ENCODE measurements around the gene SLC25A19. TPM values are rescaled to one million over a fixed set of nuclear protein-coding genes. Genes with fewer than 3 reads are reported as not detected.

SLC25A19 gene
- total RNA-seq (1 to 10 TPM; 6.7 to 9.3 TPM), polyA plus RNA-seq (ENCODE audit: insufficient read length in 2 of 2) (10 to 100 TPM in 1 of 2 donors, 1 to 10 TPM in 1; 9.0 to 11.7 TPM)
- long read RNA-seq, donor 1, partial matches to known transcripts: 0 of 1 reads
- long read RNA-seq, donor 1, other reads (novel, unspliced or antisense): 0 of 1 reads
- long read RNA-seq, donor 2, partial matches to known transcripts: 0 of 1 reads
- long read RNA-seq, donor 2, other reads (novel, unspliced or antisense): 0 of 1 reads
- long read RNA-seq, donor 3, partial matches to known transcripts: 0 of 1 reads
- long read RNA-seq, donor 3, other reads (novel, unspliced or antisense): 0 of 1 reads
- long read RNA-seq, donor 4: 0 reads

- H3K27me3 ChIP-seq (ENCODE audit: control insufficient read depth, insufficient read depth, low read length): no peaks in the 10 kb centered on the region
- peak; percentile 91 to 99 (median 96) for DNase-seq (ENCODE audit: low read depth in 4 of 6, low spot score in 6 of 6)
- peak within 1 kb of the TSS; percentile 85 for H3K4me3 ChIP-seq (ENCODE audit: low read depth, low read length)
- H3K36me3 ChIP-seq (ENCODE audit: control insufficient read depth, insufficient read depth, low read length): peaks cover 6% of the 10 kb centered on the region
- WGBS (ENCODE audit: insufficient coverage): 0% methylated on average over 64 of the region's 65 CpGs
- peaks cover 4% of the 10 kb centered on the region for H3K4me1 ChIP-seq (ENCODE audit: control insufficient read depth, insufficient read depth, low read length)
- no peaks in the 10 kb centered on the region for H3K9me3 ChIP-seq (ENCODE audit: control insufficient read depth, insufficient read depth, low read length)
- H3K27ac ChIP-seq (ENCODE audit: low read depth, low read length): peak within 1 kb of the TSS; percentile 92
Measured at GRCh38 chr17:75289115-75289831, at the start of gene SLC25A19. TSS of gene SLC25A19 (minus strand) at chr17:75289433. CDS start at chr17:75286764, 2,669 bp downstream.

DNA sequence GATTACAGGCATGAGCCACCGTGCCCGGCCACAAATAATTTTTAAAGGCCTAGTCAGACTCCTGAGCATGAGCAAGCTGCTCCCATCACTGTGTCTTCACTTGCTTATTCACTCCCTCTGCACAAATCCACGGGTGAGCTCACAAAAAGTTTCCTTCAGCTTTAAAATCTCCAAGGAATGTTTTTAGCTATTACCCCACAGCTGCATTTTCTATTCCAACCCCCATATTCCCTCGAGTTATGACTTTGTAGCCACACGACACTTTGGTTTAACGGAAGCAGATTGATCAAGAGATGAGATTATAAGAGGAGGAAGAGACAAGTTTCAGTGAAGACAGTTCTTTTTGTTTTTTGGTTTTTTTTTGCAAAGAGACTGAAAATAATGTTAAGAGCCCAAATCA, 49.1 kb upstream of the SLC25A19 start:
- no peaks in the 10 kb centered on the region for H3K36me3 ChIP-seq (ENCODE audit: control insufficient read depth, insufficient read depth, low read length)
- H3K27ac ChIP-seq (ENCODE audit: low read depth, low read length): no peak overlapping the region
- H3K27me3 ChIP-seq (ENCODE audit: control insufficient read depth, insufficient read depth, low read length): no peaks in the 10 kb centered on the region
- no peaks in the 10 kb centered on the region for H3K9me3 ChIP-seq (ENCODE audit: control insufficient read depth, insufficient read depth, low read length)
- DNase-seq (ENCODE audit: low read depth in 4 of 6, low spot score in 6 of 6): no peak
- 82% methylated on average over 5 of the region's 6 CpGs for WGBS (ENCODE audit: insufficient coverage)
- no peaks in the 10 kb centered on the region for H3K4me1 ChIP-seq (ENCODE audit: control insufficient read depth, insufficient read depth, low read length)
- no peak overlapping the region for H3K4me3 ChIP-seq (ENCODE audit: low read depth, low read length)

DNA sequence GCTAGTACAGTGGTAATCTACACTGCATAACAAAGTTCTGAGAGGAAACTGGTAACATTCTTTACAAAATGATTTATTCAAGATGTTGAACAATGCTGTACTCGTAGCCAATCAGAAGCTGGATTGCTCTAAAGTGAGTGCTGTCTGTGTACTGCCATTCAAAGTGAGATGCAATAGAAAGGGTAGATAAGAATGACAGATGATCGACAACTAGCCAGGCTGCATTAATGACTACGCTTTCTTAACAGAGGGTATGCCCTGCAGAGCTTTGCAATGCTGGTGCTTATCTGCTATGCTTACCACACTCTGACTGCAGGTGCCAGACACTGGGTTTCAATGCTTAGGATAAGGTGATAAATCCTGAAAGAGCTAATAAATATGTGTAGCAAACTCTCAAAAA, 46.1 kb upstream of the SLC25A19 start:
- no peaks in the 10 kb centered on the region for H3K27me3 ChIP-seq (ENCODE audit: control insufficient read depth, insufficient read depth, low read length)
- DNase-seq (ENCODE audit: low read depth in 4 of 6, low spot score in 6 of 6): no peak
- no peaks in the 10 kb centered on the region for H3K4me1 ChIP-seq (ENCODE audit: control insufficient read depth, insufficient read depth, low read length)
- WGBS (ENCODE audit: insufficient coverage): 84% methylated on average over 3 of the region's 3 CpGs
- peaks cover 2% of the 10 kb centered on the region for H3K36me3 ChIP-seq (ENCODE audit: control insufficient read depth, insufficient read depth, low read length)
- no peaks in the 10 kb centered on the region for H3K9me3 ChIP-seq (ENCODE audit: control insufficient read depth, insufficient read depth, low read length)
- H3K4me3 ChIP-seq (ENCODE audit: low read depth, low read length): no peak overlapping the region
- H3K27ac ChIP-seq (ENCODE audit: low read depth, low read length): no peak overlapping the region

- H3K27me3 ChIP-seq (ENCODE audit: control insufficient read depth, insufficient read depth, low read length): no peaks in the 10 kb centered on the region
- H3K4me3 ChIP-seq (ENCODE audit: low read depth, low read length): no peak overlapping the region
- no peaks in the 10 kb centered on the region for H3K9me3 ChIP-seq (ENCODE audit: control insufficient read depth, insufficient read depth, low read length)
- peaks cover 4% of the 10 kb centered on the region for H3K36me3 ChIP-seq (ENCODE audit: control insufficient read depth, insufficient read depth, low read length)
- no peaks in the 10 kb centered on the region for H3K4me1 ChIP-seq (ENCODE audit: control insufficient read depth, insufficient read depth, low read length)
- WGBS (ENCODE audit: insufficient coverage): 100% methylated on average over 1 of the region's 3 CpGs
- DNase-seq (ENCODE audit: low read depth in 4 of 6, low spot score in 6 of 6): no peak
- H3K27ac ChIP-seq (ENCODE audit: low read depth, low read length): no peak overlapping the region
Measured at GRCh38 chr17:75334723-75335122, 45.5 kb upstream of the SLC25A19 start.

GRCh38 chr17:75331671-75332070, 42.4 kb upstream of the SLC25A19 start:
- Histone ChIP-seq H3K27me3 (ENCODE audit: control insufficient read depth, insufficient read depth, low read length) (no peaks in the 10 kb centered on the region), H3K27ac (ENCODE audit: low read depth, low read length) (no peak overlapping the region), H3K9me3 (ENCODE audit: control insufficient read depth, insufficient read depth, low read length) (no peaks in the 10 kb centered on the region), H3K36me3 (ENCODE audit: control insufficient read depth, insufficient read depth, low read length) (peaks cover 6% of the 10 kb centered on the region), H3K4me3 (ENCODE audit: low read depth, low read length) (no peak overlapping the region), H3K4me1 (ENCODE audit: control insufficient read depth, insufficient read depth, low read length) (no peaks in the 10 kb centered on the region)
- no peak for DNase-seq (ENCODE audit: low read depth in 4 of 6, low spot score in 6 of 6)
- WGBS (ENCODE audit: insufficient coverage): 20% methylated on average over 1 of the region's 6 CpGs

- peaks cover 19% of the 10 kb centered on the region for H3K36me3 ChIP-seq (ENCODE audit: control insufficient read depth, insufficient read depth, low read length)
- no CpG with 5 or more reads among the region's 2 CpGs for WGBS (ENCODE audit: insufficient coverage)
- peaks cover 3% of the 10 kb centered on the region for H3K4me1 ChIP-seq (ENCODE audit: control insufficient read depth, insufficient read depth, low read length)
- DNase-seq (ENCODE audit: low read depth in 4 of 6, low spot score in 6 of 6): no peak
- no peaks in the 10 kb centered on the region for H3K27me3 ChIP-seq (ENCODE audit: control insufficient read depth, insufficient read depth, low read length)
- no peaks in the 10 kb centered on the region for H3K9me3 ChIP-seq (ENCODE audit: control insufficient read depth, insufficient read depth, low read length)
- no peak overlapping the region for H3K27ac ChIP-seq (ENCODE audit: low read depth, low read length)
- H3K4me3 ChIP-seq (ENCODE audit: low read depth, low read length): no peak overlapping the region
Measured at GRCh38 chr17:75327757-75328156, 38.5 kb upstream of the SLC25A19 start.

GRCh38 chr17:75326226-75326848, 37.1 kb upstream of the SLC25A19 start:
- Histone ChIP-seq H3K27ac (ENCODE audit: low read depth, low read length) (no peak overlapping the region), H3K36me3 (ENCODE audit: control insufficient read depth, insufficient read depth, low read length) (peaks cover 31% of the 10 kb centered on the region), H3K4me1 (ENCODE audit: control insufficient read depth, insufficient read depth, low read length) (peaks cover 3% of the 10 kb centered on the region), H3K27me3 (ENCODE audit: control insufficient read depth, insufficient read depth, low read length) (no peaks in the 10 kb centered on the region), H3K9me3 (ENCODE audit: control insufficient read depth, insufficient read depth, low read length) (no peaks in the 10 kb centered on the region), H3K4me3 (ENCODE audit: low read depth, low read length) (no peak overlapping the region)
- 79% methylated on average over 4 of the region's 5 CpGs for WGBS (ENCODE audit: insufficient coverage)
- DNase-seq (ENCODE audit: low read depth in 4 of 6, low spot score in 6 of 6): no peak

DNA sequence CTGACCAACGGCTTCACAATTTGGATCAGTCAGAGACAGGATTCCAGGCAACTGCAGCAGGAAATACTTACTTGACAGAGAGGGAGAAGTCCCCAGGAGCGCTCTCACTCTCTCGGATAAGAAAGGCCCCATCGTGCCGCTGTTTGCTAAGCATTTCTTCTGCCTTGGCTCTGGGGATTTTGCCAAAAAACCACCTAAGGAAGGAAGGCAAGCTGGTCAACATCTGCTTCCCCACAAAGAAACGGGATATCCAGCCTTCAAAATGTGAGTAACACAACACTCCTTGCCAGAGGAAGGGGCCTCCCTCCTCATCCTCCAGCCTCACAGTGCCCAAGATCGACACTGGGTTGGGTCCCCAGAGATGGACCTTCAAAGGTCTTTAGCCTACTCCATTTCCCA, 36.6 kb upstream of the SLC25A19 start:
- DNase-seq (ENCODE audit: low read depth in 4 of 6, low spot score in 6 of 6): no peak

GRCh38 chr17:75325348-75325747, 36.1 kb upstream of the SLC25A19 start:
- Histone ChIP-seq H3K36me3 (ENCODE audit: control insufficient read depth, insufficient read depth, low read length) (peaks cover 37% of the 10 kb centered on the region), H3K4me1 (ENCODE audit: control insufficient read depth, insufficient read depth, low read length) (peaks cover 3% of the 10 kb centered on the region), H3K27ac (ENCODE audit: low read depth, low read length) (peak overlapping the region; percentile 1), H3K9me3 (ENCODE audit: control insufficient read depth, insufficient read depth, low read length) (no peaks in the 10 kb centered on the region), H3K4me3 (ENCODE audit: low read depth, low read length) (no peak overlapping the region), H3K27me3 (ENCODE audit: control insufficient read depth, insufficient read depth, low read length) (no peaks in the 10 kb centered on the region)
- WGBS (ENCODE audit: insufficient coverage): 90% methylated on average over 3 of the region's 6 CpGs
- no peak for DNase-seq (ENCODE audit: low read depth in 4 of 6, low spot score in 6 of 6)

More for the DNA sequence above, 36.6 kb upstream of the SLC25A19 start:
- no peaks in the 10 kb centered on the region for H3K27me3 ChIP-seq (ENCODE audit: control insufficient read depth, insufficient read depth, low read length)
- 72% methylated on average over 7 of the region's 7 CpGs for WGBS (ENCODE audit: insufficient coverage)
- no peaks in the 10 kb centered on the region for H3K9me3 ChIP-seq (ENCODE audit: control insufficient read depth, insufficient read depth, low read length)
- H3K36me3 ChIP-seq (ENCODE audit: control insufficient read depth, insufficient read depth, low read length): peaks cover 36% of the 10 kb centered on the region
- no peak overlapping the region for H3K4me3 ChIP-seq (ENCODE audit: low read depth, low read length)
- peak overlapping the region; percentile 1 for H3K27ac ChIP-seq (ENCODE audit: low read depth, low read length)
- H3K4me1 ChIP-seq (ENCODE audit: control insufficient read depth, insufficient read depth, low read length): peaks cover 3% of the 10 kb centered on the region
